HG03280 (cell line): ENCODE results near the gene ABLIM3.
"Not testable (repeated sequence)": the region's sequence is repeated elsewhere in the genome, so short reads cannot be mapped to it uniquely, and the experiment has no call there.

Source experiments
- ATAC-seq: cut with Tn5 transposase; IDR thresholded peaks from one replicate; pipeline ENCODE4 v1.9.1; 2021; ENCODE audit warnings: mild to moderate bottlenecking, moderate library complexity; ENCODE audit not compliant: unreplicated experiment

The ABLIM3 gene

GRCh38 chr5:149247726-149248125 lies 106.4 kb downstream of the ABLIM3 start:
- no peak for ATAC-seq

GRCh38 chr5:149251546-149251945 lies 110.3 kb downstream of the ABLIM3 start:
- ATAC-seq = no peak

- no peak for ATAC-seq
Observed at GRCh38 chr5:149254506-149254905, 113.2 kb downstream of the ABLIM3 start.

- ATAC-seq = no peak
Observed at GRCh38 chr5:149256451-149256850, 115.2 kb downstream of the ABLIM3 start.

GRCh38 chr5:149257131-149257530 lies 115.8 kb downstream of the ABLIM3 start:
- ATAC-seq = no peak

- ATAC-seq = no peak
Observed at GRCh38 chr5:149257889-149258705, 116.8 kb downstream of the ABLIM3 start.

- no peak for ATAC-seq
Observed at GRCh38 chr5:149260761-149261160, 119.5 kb downstream of the ABLIM3 start.

GRCh38 chr5:149261246-149261645 lies 120.0 kb downstream of the ABLIM3 start:
- no peak for ATAC-seq

GRCh38 chr5:149262315-149262714 lies 121.0 kb downstream of the ABLIM3 start:
- no peak for ATAC-seq

- ATAC-seq = peak; percentile 90
Observed at GRCh38 chr5:149264439-149265067, 123.3 kb downstream of the ABLIM3 start.

GRCh38 chr5:149265068-149265465 lies 123.8 kb downstream of the ABLIM3 start:
- ATAC-seq = no peak

GRCh38 chr5:149265597-149265996 lies 124.3 kb downstream of the ABLIM3 start:
- no peak for ATAC-seq

GRCh38 chr5:149267241-149267973 lies 126.1 kb downstream of the ABLIM3 start:
- ATAC-seq = no peak

GRCh38 chr5:149268928-149269557 lies 127.8 kb downstream of the ABLIM3 start:
- ATAC-seq = peak; percentile 46

- ATAC-seq = no peak
Observed at GRCh38 chr5:149271195-149271715, 130.0 kb downstream of the ABLIM3 start.

- no peak for ATAC-seq
Observed at GRCh38 chr5:149271716-149272563, 130.6 kb downstream of the ABLIM3 start, which contains the start of gene AFAP1L1. Gene AFAP1L1 (plus strand): TSS chr5:149271859. CDS start chr5:149271969, 110 bp downstream.

- ATAC-seq = not testable (repeated sequence)
Observed at GRCh38 chr5:149272781-149273180, 131.5 kb downstream of the ABLIM3 start.

GRCh38 chr5:149273237-149273636 lies 131.9 kb downstream of the ABLIM3 start:
- no peak for ATAC-seq

- ATAC-seq = no peak
Observed at GRCh38 chr5:149273950-149274349, 132.7 kb downstream of the ABLIM3 start.

GRCh38 chr5:149274939-149275338 lies 133.6 kb downstream of the ABLIM3 start:
- no peak for ATAC-seq
